Fibroblast of gingiva (primary cell): ENCODE data around the gene GARIN5A.

ENCODE experiments used
- DNase-seq: peaks from one replicate; pipeline ENCODE4 v3.0.0-alpha.2; 2011; ENCODE audit warnings: low read depth

GARIN5A gene

GRCh38 chr19:50508843-50509190, 32.2 kb upstream of the GARIN5A start:
- no peak for DNase-seq

GRCh38 chr19:50507376-50507775, 30.7 kb upstream of the GARIN5A start:
- DNase-seq: no peak

GRCh38 chr19:50506700-50507099, 30.1 kb upstream of the GARIN5A start:
- DNase-seq: no peak

DNA sequence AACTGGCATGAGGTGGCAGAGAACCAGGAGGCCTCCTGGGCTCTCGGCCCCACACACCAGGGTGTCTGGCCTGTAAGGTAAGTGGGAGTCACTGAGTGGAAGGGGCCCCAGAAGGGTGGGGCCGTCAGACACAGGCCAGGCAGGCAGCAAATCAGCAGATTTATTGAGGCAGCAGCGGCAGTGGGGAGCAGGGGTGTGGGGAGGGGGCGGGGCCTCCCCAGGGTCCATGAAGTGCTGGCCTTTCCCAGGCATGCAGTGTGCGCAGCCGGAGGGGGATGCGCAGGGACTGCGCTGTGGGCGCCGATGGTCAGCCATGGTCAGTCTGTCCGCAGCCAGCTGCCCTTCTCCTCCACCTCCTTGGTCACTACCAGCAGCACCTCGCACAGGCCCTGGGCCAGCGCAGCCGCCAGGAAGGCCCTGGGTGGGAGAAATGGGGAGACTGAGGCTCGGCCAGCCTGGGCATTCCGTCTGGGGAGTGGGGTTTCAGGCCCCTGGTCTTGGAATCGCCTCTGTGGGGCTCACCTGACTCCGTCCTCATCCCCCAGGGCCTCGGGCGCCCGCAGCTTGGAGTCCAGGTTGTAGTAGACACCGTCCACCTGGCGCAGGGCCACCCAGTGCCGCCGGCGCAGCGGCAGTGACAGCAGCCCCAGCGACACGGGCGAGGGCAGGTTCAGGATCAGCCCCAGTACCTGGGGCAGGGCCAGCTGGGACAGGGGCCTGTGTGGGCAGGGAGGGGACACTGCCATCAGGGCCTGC, 29.4 kb upstream of the GARIN5A start:
- no peak for DNase-seq

GRCh38 chr19:50501568-50502475, 25.2 kb upstream of the GARIN5A start:
- DNase-seq: no peak

GRCh38 chr19:50501186-50501567, 24.5 kb upstream of the GARIN5A start:
- no peak for DNase-seq

DNA sequence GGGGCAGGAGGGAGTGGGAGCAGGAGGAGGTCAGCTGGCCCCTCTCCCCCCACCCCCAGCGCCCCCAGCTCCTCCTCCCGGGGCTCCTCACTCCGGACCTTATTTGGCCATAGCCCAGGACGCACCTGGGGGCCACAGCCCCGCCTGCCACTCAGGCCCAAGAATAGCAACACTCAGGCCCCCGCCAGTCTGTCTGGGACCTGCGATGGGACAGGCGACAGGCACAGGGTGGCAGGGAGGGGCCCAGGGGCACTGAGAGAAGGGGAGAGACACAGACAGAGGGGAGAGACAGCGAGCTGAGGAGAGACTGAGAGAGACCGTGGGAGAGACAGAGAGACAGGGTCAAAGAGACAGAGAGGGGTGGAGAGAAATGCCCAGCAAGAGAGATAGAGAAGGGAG, 24.1 kb upstream of the GARIN5A start:
- DNase-seq: no peak

DNA sequence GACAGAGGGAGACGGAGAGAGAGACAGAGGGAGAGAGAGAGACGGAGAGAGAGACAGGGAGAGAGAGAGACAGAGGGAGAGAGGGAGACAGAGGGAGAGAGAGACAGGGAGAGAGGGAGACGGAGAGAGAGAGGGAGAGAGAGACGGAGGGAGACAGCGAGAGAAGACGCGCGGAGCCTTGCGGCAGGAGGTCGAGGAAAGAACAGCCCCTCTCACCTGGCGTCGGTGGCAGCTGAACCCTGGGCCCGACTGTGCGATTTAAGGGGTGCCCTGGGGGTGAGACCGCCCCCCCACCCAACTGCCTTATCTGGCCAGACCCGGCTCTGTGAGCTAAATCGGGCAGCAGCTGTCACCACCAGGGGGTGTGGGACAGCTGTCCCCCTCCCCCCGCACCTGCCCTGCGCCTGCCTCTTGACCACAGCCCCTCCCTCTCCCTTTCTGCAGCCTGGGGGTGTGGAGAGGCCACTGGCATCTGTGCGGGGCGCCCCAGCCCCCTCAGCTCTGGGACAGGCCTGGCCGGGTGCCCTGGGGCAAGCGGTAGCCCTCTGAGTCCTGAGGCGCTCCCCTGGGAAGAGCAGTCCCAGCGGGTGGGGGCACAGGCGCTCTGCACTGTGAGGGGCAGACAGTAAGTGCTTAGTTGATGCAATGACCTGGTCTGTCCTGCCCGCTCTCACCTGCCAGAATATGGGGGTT, 23.6 kb upstream of the GARIN5A start:
- no peak for DNase-seq

DNA sequence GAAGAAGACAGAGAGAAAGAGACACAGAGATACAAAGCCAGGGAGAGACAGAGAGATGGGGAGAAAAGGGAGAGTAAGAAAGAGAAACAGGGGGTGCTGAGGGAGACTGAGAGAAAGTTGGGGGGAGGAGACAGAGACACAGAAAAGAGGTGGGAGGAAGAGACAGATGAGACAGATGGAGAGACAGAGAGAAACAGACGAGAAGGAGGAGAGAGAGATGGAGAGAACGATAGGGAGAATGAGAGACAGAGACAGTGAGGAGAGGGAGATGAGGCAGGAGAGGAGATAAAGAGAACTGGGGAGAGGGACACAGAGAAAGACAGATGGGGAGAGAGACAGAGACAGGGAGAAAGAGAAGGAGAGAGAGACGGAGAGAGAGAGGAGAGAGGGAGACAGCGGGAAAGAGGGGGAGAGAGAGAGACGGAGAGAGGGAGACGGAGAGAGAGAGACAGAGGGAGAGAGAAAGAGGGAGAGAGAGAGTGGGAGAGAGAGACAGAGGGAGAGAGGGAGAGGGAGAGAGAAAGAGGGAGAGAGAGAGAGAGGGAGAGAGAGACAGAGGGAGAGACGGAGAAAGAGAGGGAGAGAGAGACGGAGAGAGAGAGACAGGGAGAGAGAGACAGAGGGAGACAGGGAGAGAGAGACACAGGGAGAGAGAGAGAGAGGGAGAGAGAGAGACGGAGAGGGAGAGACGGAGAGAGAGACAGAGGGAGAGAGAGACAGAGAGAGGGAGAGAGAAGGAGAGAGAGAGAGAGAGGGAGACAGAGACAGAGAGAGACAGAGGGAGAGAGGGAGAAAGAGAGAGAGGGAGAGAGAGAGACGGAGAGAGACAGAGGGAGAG, 21.8 kb upstream of the GARIN5A start:
- DNase-seq: no peak

DNA sequence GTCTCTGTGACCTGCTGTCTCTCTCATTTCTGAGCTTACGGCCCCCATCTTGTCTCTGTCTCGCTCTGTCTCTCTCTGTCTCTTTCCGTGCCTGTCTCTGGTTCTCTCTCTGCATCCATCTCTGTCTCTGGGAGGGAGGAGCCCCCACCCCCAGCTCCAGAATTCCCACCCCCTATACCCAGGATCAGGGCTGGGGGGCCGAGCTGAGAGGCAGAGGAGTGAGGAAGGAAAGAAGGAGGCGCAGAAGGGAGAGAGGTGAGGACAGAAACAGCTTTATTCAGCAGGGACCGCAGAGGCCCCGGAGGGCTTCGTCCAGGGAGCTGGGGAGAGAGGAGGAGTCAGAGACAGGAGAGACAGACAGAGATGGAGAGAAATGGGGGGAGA, 20.4 kb upstream of the GARIN5A start:
- DNase-seq: no peak

DNA sequence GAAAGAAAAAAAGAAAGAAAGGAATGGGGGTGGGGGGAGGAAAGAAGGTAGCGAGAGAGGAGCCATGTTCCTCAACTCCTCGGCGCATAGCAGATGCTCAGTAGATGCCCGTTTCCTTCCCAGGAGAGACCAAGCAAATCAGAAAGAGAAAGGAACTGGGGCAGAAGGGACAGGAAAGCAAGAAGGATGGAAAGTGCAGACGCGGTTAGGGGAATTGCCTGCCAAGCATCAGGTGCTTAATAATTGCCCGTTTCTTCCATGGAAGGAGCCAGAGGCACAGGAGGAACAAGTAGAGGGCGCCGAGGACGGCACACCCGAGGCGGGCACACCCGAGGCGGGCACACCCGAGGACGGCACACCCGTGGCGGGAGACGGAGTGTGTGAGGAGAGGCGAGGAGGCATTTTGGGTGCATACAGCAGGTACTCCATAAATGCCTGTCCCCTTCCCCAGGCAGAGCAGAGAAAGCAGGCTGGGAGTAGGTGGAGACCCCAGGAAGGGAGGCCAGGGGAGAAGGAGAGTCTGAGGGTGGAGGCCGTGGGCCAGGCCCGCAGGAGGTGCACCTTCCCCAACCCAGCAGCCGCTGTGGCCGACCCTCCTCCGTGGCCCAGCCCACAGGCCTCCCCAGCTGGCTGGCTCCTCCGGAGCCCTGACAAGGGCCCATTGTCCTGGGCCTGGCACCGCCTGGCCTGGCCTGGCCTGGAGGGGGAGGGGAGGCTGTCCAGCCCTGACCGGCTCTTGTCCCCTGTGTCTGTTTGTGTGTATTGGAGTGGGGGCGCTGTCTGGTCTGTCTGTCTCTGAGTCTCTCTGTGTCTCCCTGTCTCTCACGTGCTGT, 19.8 kb upstream of the GARIN5A start:
- no peak for DNase-seq

- DNase-seq: no peak
Measured at GRCh38 chr19:50495020-50495531, 18.4 kb upstream of the GARIN5A start.

DNA sequence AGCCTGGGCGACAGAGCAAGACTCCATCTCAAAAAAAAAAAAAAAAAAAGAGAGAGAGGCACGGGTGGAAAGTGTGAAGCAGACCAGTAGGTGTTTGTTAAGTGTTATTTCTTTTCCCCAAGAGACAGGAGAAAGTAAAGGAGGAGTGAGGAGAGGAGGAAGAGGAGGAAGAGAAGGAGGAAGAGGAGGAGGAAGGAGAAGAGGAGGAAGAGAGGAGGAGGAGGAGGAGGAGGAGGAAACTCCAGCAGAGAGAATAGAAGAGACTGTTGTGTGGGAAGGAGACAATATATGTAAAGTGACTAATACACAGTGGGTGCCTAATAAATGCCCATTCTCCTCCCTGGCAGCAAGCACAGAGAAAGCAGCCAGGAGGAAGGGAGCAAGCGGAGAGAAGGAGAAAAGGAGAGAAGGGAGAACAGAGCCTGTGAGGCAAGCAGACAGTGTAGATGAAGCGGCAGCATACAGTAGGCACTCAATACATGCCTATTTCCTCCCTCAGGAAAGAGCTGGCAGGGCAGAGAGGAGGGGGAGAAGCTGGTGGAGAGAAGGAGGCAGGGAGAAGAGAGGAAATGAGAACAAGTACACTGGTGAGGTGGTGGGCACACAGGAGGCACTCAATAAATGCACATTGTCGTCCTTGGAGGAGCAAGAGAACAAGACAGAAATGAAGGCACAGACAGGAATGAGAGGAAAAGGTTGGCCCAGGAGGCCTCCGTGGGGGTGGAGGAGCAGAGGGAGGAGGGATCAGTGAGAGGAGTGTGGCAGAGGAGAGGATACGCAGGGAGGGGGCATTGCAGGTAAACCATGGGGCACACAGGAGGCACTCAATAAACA, 17.8 kb upstream of the GARIN5A start:
- no peak for DNase-seq

GRCh38 chr19:50493171-50493570, 16.5 kb upstream of the GARIN5A start:
- DNase-seq: no peak

DNA sequence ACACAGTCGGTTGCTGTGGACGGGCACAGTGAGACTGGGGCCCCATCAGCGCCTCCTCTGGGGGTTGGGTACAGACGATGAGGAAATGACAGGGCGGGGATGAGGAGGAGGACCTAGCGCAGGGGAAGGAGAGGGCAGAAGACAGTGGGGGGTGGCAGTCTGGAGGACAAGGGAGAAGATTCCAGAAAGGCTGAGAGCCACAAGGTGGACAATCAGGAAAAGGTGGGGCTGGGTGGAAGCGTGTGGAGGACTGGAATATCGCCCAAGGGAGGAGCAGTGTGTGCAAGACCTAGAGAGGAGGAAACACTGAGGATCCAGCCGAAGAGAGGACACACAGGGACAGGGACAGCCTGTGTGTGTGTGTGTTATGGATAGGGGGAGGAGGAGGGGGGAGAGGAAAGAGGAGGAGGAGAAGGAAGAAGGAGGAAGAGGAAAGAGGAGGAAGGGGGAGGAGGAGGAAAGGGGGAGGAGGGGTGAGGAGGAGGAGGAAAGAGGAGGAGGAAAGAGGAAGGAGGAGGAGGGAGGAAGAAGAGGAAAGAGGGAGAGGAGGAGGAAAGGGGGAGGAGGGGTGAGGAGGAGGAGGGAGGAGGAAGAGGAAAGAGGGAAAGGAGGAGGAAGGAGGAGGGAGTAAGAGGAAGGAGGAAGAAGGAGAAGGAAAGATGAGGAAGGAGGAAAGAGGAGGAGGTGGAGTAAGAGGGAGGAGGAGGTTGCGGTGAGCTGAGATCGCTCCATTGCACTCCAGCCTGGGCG, 15.8 kb upstream of the GARIN5A start:
- DNase-seq: no peak

GRCh38 chr19:50490991-50491472, 14.4 kb upstream of the GARIN5A start:
- no peak for DNase-seq

DNA sequence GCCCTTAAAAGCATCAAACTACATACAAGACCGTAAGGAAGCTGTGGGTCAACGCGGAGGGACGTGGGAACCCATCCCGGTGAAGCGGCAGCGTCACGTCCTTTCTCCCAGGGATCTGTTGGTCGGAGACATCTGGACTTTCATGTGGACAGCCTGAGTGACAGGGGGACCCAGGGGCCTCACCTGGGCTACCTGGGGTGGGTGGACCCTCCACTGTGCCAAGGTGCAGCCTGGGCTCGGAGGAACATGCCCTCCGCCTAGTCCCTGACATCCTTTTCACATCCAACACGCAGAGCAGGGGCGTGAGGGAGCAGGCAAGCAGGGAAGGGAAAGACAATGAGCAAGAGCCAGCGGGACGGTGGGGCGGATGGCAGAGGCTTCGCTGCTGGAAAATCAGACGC, 13.8 kb upstream of the GARIN5A start:
- DNase-seq: no peak

GRCh38 chr19:50489461-50490011, 12.9 kb upstream of the GARIN5A start:
- DNase-seq: no peak
